Muscle of leg (tissue), 16 donors: ENCODE data around the gene TMEM244. TPM values are rescaled to one million over a fixed set of nuclear protein-coding genes. Genes with fewer than 3 reads are reported as not detected.
A peak's percentile ranks its signal among the peaks of the same experiment; 100 is the strongest.

Source experiments
- DNase-seq: peaks from one replicate; pipeline ENCODE4 v3.0.0; 2013
- H3K27ac ChIP-seq: one replicate; pipeline ENCODE4 v1.5.1; 2013; ENCODE audit warnings: mild to moderate bottlenecking, low read length, control low read depth
- H3K27me3 ChIP-seq: one replicate; pipeline ENCODE4 v1.6.1; 2013; ENCODE audit warnings: low read length; ENCODE audit not compliant: control insufficient read depth, insufficient read depth
- H3K36me3 ChIP-seq: one replicate; pipeline ENCODE4 v1.6.1; 2013; ENCODE audit warnings: low read length; ENCODE audit not compliant: control insufficient read depth, insufficient read depth
- H3K4me1 ChIP-seq: one replicate; pipeline ENCODE4 v1.6.1; 2013; ENCODE audit warnings: low read length; ENCODE audit not compliant: control insufficient read depth, insufficient read depth
- H3K4me3 ChIP-seq: one replicate; pipeline ENCODE4 v1.5.1; 2013; ENCODE audit warnings: low read length, control low read depth
- H3K9me3 ChIP-seq: replicated peaks from 2 replicates; pipeline ENCODE4 v1.6.1; 2013; ENCODE audit warnings: low read depth, low read length; ENCODE audit not compliant: control insufficient read depth
- WGBS: methylation state at CpG from one replicate; pipeline ENCODE4 v1.1.5; 2013; ENCODE audit warnings: missing lambda C conversion rate; ENCODE audit not compliant: insufficient coverage; 5-methylcytosine and 5-hydroxymethylcytosine counted together
- long read RNA-seq, 11 donors: transcript quantifications; one replicate each; lab custom pipeline, GENCODE V29; 2026
- polyA plus RNA-seq, 8 donors: library from polyadenylated mRNA; unstranded; fragments of 120-200 nt; gene quantifications; one replicate each; pipeline versions ENCODE4 v1.2.1 to v1.2.3, GENCODE V29; 2013; ENCODE audit warnings: inconsistent platforms in 1 of 8, low replicate concordance in 1 of 8; ENCODE audit not compliant: insufficient read length in 8 of 8, insufficient read depth in 1 of 8
- total RNA-seq: library from RNA; stranded (reverse); fragments of 120-200 nt; gene quantifications from one replicate; pipeline ENCODE4 v1.2.4, GENCODE V29; 2013

Gene TMEM244, protein sequence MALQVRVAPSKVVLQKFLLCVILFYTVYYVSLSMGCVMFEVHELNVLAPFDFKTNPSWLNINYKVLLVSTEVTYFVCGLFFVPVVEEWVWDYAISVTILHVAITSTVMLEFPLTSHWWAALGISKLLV
- total RNA-seq, result 0.22 TPM
- not detected for polyA plus RNA-seq
- long read RNA-seq, donor 1, result 0 reads
- long read RNA-seq, donor 2, result 0 reads
- long read RNA-seq, donor 3, result 0 reads
- long read RNA-seq, donor 4, result 0 reads
- long read RNA-seq, donor 5, result 0 reads
- long read RNA-seq, donor 6, result 0 reads
- long read RNA-seq, donor 7, result 0 reads
- long read RNA-seq, donor 8, result 0 reads
- long read RNA-seq, donor 9, result 0 reads
- long read RNA-seq, donor 10, result 0 reads
- long read RNA-seq, donor 11, result 0 reads

DNA sequence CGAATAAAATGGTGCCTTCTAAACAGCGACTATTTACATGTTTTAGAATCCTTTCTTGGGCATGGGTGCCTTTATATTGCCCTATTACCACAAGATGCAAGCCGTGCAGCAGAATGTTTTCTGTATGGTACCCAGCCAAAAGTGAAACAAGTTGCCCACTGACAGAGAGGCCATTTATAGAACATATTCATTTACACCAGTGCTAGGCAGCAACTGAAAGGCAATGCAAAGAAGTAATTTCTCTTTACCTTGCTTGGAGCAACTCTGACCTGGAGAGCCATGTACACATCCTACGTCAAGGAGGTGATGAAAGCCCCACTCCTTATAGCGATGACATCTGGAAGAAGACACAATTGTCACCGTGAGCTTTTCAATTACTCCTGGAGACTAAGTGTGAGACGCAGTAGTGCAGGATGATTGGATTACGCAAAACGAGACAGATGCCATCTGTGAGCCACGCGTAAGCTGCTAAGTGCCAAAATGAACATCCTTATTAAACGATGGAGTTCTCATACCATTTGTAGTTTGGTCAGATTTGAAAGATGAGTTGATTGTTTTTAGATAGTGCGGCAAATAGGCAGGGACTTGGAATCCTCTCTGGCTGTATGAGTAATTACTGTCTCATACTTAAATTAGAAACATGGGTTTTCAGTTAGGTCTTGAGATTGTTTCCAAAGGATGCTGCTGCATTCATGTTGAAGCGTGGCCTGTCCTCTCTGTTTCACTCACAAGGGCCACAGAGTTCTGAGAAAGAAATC, at the start of gene TMEM244:
TSS of gene TMEM244 (minus strand) at position 408 of the 758 bp plus-strand sequence. CDS start at position 281, 127 bp downstream.
- WGBS, result 70% methylated on average over 8 of the region's 14 CpGs
- H3K27ac ChIP-seq, result no peak within 1 kb of the TSS
- H3K36me3 ChIP-seq, result no peaks in the 10 kb centered on the region
- DNase-seq, result peak; percentile 39
- no peaks in the 10 kb centered on the region for H3K27me3 ChIP-seq
- peaks cover 3% of the 10 kb centered on the region for H3K4me1 ChIP-seq
- H3K9me3 ChIP-seq, result no peaks in the 10 kb centered on the region
- H3K4me3 ChIP-seq, result no peak within 1 kb of the TSS

DNA sequence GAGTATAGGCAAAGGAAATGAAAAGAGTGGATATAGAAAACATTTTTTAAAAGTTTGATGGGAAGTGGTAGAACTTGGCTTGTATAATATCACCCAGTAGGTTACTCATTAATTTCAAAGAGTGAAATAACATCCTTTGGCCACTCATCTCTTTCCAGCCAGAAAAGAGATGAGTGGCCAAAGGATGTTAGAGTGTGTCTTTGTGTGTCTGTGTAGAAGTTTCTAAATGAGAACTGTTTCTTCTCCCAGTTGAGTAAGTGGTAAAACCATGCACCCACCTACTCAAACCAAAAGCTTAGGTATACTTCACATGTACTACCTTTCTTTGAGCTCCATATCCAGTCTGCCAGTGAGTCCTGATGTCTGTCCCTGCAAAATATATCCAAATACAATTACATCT, 47.7 kb upstream of the TMEM244 start:
- H3K27ac ChIP-seq, result no peak overlapping the region
- DNase-seq, result no peak
- no peaks in the 10 kb centered on the region for H3K9me3 ChIP-seq
- H3K4me3 ChIP-seq, result no peak overlapping the region
- H3K36me3 ChIP-seq, result no peaks in the 10 kb centered on the region
- H3K27me3 ChIP-seq, result no peaks in the 10 kb centered on the region
- no peaks in the 10 kb centered on the region for H3K4me1 ChIP-seq

DNA sequence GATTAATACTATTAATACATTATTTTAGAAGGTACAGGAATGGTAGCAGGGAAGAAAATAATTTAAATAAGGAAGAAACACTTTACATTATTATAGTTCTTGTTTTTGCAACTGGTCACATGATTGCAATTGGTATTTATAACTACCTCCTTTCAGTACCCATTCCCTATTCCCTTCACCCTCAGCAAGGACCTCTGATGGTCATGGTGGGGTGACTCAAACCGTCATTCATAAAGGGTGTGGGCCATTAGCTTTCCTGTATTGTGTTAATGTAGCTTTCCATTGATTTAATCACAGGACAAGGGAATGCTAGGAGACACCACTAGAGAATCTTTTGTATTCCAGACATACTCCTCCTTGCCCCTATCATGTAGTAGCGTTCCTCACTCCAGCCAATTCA, 47.2 kb upstream of the TMEM244 start:
- H3K36me3 ChIP-seq, result no peaks in the 10 kb centered on the region
- H3K9me3 ChIP-seq, result no peaks in the 10 kb centered on the region
- no peak overlapping the region for H3K4me3 ChIP-seq
- H3K27ac ChIP-seq, result no peak overlapping the region
- WGBS, result no CpG with 5 or more reads among the region's 2 CpGs
- DNase-seq, result no peak
- H3K4me1 ChIP-seq, result no peaks in the 10 kb centered on the region
- no peaks in the 10 kb centered on the region for H3K27me3 ChIP-seq

DNA sequence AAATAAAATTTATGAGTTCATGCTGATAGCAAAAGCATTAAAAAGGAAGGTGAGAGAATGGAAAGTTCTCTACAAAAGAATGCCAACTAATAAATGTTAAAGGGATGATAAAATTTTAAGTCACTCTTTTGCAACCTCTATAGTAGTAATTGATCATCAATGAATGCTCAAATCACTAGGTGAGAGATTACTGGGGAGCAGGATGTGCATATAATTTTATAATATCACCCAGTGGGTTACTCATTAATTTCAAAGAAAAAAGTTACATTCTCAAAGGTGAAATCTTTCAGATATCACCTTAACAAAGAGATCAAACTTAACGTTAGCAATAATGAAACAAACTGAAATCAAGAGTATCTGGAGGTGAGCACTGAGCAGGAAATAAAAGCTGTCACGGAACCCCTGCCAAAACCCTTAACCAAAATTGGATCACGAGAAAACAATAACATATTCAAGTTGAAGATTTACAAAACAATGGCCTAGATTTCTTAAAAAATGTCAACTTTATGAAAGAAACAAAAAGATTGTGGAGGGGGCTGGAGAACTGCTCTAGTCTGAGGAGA, 45.5 kb upstream of the TMEM244 start:
- no peaks in the 10 kb centered on the region for H3K36me3 ChIP-seq
- no peaks in the 10 kb centered on the region for H3K27me3 ChIP-seq
- H3K4me3 ChIP-seq, result no peak overlapping the region
- no peaks in the 10 kb centered on the region for H3K9me3 ChIP-seq
- DNase-seq, result no peak
- H3K4me1 ChIP-seq, result no peaks in the 10 kb centered on the region
- no CpG with 5 or more reads among the region's 3 CpGs for WGBS
- H3K27ac ChIP-seq, result no peak overlapping the region

DNA sequence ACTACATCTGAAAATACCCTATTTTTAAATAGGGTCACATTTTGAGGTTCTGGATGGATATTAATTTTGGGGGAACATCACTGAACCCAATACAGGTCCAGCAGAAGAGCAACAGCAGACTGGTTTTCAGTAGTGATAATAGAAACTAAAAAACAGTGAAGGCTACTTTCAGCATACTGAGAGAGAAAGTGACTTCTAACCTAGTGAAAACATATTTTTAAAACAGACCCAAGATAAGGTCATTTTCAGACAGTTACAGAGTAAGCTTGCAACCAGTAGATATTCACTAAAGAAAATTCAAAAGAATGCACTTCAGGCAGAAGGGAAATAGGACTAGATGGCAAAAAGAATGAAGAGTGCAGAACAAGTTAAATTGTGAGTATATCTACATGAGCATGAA, 42.0 kb upstream of the TMEM244 start:
- DNase-seq, result no peak
- H3K27ac ChIP-seq, result no peak overlapping the region
- no peak overlapping the region for H3K4me3 ChIP-seq
- no peaks in the 10 kb centered on the region for H3K4me1 ChIP-seq
- H3K9me3 ChIP-seq, result no peaks in the 10 kb centered on the region
- no peaks in the 10 kb centered on the region for H3K27me3 ChIP-seq
- H3K36me3 ChIP-seq, result no peaks in the 10 kb centered on the region

DNA sequence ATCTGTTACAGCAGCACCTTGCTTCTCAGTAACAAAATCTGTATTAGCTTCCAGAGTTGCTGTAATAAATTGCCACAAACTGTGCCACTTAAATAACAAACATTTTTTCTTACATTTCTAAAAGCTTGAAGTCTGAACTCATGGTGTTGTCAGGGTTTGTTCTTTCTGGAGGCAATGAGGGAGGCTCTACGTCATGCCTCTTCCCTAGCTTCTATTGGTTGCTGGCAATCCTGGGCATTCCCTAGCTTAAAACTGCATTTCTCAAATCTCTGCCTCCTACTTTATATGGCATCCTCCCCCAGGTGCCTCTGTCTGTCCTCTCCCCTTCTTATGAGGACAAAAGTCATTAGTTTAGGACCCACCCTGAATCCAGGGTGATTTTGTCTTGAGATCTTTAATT, 41.6 kb upstream of the TMEM244 start:
- DNase-seq, result no peak
- H3K27me3 ChIP-seq, result no peaks in the 10 kb centered on the region
- WGBS, result no CpG with 5 or more reads among the region's 1 CpG
- H3K36me3 ChIP-seq, result no peaks in the 10 kb centered on the region
- no peak overlapping the region for H3K4me3 ChIP-seq
- H3K27ac ChIP-seq, result no peak overlapping the region
- H3K9me3 ChIP-seq, result no peaks in the 10 kb centered on the region
- no peaks in the 10 kb centered on the region for H3K4me1 ChIP-seq

DNA sequence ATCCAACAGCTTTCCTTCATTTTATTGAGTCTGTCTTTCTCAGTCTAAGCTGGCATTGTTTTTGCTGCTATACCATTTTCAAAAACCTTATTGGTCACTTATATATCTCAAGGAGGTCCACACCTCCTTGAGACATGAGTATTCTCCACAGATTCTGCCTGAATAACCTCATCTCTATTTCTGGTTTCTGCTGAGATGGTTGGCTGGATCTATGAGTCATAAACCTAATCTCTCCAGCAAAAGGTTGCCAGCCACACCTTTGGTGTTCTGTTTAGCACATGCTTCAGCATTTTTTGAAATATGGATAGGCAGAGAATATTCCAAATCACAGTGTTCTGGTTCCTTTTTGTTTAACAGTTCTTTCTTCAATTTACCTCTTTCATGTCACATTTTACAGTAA, 40.8 kb upstream of the TMEM244 start:
- Histone ChIP-seq H3K4me3 (no peak overlapping the region), H3K9me3 (no peaks in the 10 kb centered on the region), H3K27ac (no peak overlapping the region), H3K36me3 (no peaks in the 10 kb centered on the region), H3K27me3 (no peaks in the 10 kb centered on the region), H3K4me1 (no peaks in the 10 kb centered on the region)
- no peak for DNase-seq

DNA sequence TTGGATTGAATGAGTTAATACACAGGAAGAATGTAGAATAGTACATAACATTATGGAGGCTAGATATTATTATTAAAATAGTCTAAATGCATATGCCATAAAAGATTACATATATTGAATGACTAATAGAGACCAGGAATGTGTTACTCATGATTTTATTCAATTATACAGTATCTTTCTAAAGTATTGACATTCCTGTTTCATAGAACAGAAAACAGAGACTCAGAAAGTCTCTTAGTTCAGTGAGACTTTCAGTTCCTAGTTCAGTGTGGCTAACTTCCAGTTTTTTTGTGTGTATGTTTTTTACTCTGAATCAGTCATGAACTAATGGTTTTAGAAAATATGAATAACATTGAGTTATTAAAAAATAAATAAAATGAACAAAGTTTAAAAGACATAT, 34.6 kb upstream of the TMEM244 start:
- Histone ChIP-seq H3K4me3 (no peak overlapping the region), H3K27ac (no peak overlapping the region), H3K27me3 (no peaks in the 10 kb centered on the region), H3K36me3 (no peaks in the 10 kb centered on the region), H3K9me3 (no peaks in the 10 kb centered on the region), H3K4me1 (no peaks in the 10 kb centered on the region)
- DNase-seq, result peak; percentile 27

DNA sequence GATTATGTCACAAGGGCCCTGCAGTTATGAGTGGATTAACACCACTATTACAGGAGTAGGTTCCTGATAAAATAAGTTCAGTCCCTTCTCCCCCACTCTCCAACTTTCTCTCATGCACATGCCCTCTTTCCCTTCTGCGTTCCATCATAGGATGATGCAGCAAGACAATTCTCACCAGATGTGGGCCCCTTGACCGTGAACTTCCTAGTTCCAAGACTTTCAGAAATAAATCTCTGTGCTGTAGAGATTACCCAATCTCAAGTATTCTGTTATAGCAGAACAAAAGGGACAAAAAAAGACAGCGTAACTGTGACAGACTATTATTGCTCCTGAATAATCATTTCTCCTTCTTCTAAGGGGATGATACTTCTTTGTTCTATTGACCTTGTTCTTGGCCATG, 33.8 kb upstream of the TMEM244 start:
- 43% methylated on average over 1 of the region's 3 CpGs for WGBS
- no peaks in the 10 kb centered on the region for H3K9me3 ChIP-seq
- H3K27me3 ChIP-seq, result no peaks in the 10 kb centered on the region
- H3K27ac ChIP-seq, result no peak overlapping the region
- H3K36me3 ChIP-seq, result no peaks in the 10 kb centered on the region
- no peaks in the 10 kb centered on the region for H3K4me1 ChIP-seq
- no peak overlapping the region for H3K4me3 ChIP-seq
- peak; percentile 24 for DNase-seq

DNA sequence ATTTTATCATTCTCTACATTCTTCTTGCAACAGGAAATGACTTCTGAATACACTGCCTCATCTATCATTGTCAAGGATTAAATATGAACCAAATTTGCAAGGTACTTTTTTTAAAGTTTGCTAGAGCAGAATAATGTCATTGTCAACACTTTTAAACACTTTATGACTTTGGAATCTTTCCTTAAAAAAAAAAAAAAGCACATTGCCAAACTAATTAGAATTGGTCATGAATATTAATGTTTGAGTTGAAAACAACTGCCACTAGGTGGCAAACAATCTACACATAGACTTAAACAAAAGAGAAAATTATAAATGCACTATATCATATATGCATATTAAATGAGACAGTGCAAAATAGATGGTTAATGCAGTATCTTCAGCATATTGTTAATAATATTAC, 32.5 kb upstream of the TMEM244 start:
- Histone ChIP-seq H3K4me3 (no peak overlapping the region), H3K27me3 (no peaks in the 10 kb centered on the region), H3K4me1 (no peaks in the 10 kb centered on the region), H3K27ac (no peak overlapping the region), H3K36me3 (no peaks in the 10 kb centered on the region), H3K9me3 (no peaks in the 10 kb centered on the region)
- peak; percentile 51 for DNase-seq
